Measurements from ENCODE around the gene BRD1. TPM values are rescaled to one million over a fixed set of nuclear protein-coding genes. Genes with fewer than 3 reads are reported as not detected.

Gene BRD1
- polyA plus RNA-seq, 1 experiment: 4.6 TPM

GRCh38 chr22:49733631-49734030 lies 94.0 kb downstream of the BRD1 start:
- no peak for DNase-seq (ENCODE audit: low read depth, low spot score)
- no peak for TF ChIP-seq CTCF (IDR thresholded peaks at IDR 0.05; ENCODE audit: low read depth, low read length)
- CTCF ChIA-PET: no interaction called here
- no peaks in the 10 kb centered on the region for H3K27me3 ChIP-seq (ENCODE audit: control insufficient read depth, insufficient read depth, low read length)
- POLR2A ChIA-PET: no interaction called here
- no peak overlapping the region for H3K27ac ChIP-seq (ENCODE audit: low read depth, low read length)
- peaks cover 16% of the 10 kb centered on the region for H3K9me3 ChIP-seq (ENCODE audit: control insufficient read depth, insufficient read depth, low read length)
- H3K4me3 ChIP-seq (ENCODE audit: low read depth, low read length): no peak overlapping the region

- H3K27me3 ChIP-seq (ENCODE audit: control insufficient read depth, insufficient read depth, low read length): peaks cover 4% of the 10 kb centered on the region
- CTCF ChIA-PET: no interaction called here
- H3K4me3 ChIP-seq (ENCODE audit: low read depth, low read length): no peak overlapping the region
- H3K27ac ChIP-seq (ENCODE audit: low read depth, low read length): no peak overlapping the region
- peaks cover 8% of the 10 kb centered on the region; the same call in 1 of the 2 replicates for H3K9me3 ChIP-seq (ENCODE audit: control insufficient read depth, insufficient read depth, low read length)
- DNase-seq (ENCODE audit: low read depth, low spot score): no peak
- no peak for TF ChIP-seq CTCF (IDR thresholded peaks at IDR 0.05; ENCODE audit: low read depth, low read length)
- POLR2A ChIA-PET: no interaction called here
Observed at GRCh38 chr22:49730656-49731055, 97.0 kb downstream of the BRD1 start.

- CTCF ChIA-PET: no interaction called here
Observed at GRCh38 chr22:49728570-49729271, 99.0 kb downstream of the BRD1 start.

GRCh38 chr22:49727881-49728569 lies 99.6 kb downstream of the BRD1 start:
- Histone ChIP-seq H3K27me3 (ENCODE audit: control insufficient read depth, insufficient read depth, low read length) (peaks cover 21% of the 10 kb centered on the region), H3K27ac (ENCODE audit: low read depth, low read length) (no peak overlapping the region), H3K4me3 (ENCODE audit: low read depth, low read length) (no peak overlapping the region), H3K9me3 (ENCODE audit: control insufficient read depth, insufficient read depth, low read length) (no peaks in the 10 kb centered on the region; the same call in 1 of the 2 replicates)
- DNase-seq (ENCODE audit: low read depth, low spot score): no peak
- CTCF ChIA-PET: no interaction called here
- POLR2A ChIA-PET: no interaction called here
- no peak for TF ChIP-seq CTCF (IDR thresholded peaks at IDR 0.05; ENCODE audit: low read depth, low read length)

More at GRCh38 chr22:49728570-49729271, 99.0 kb downstream of the BRD1 start:
- Histone ChIP-seq H3K27me3 (ENCODE audit: control insufficient read depth, insufficient read depth, low read length) (peaks cover 19% of the 10 kb centered on the region), H3K27ac (ENCODE audit: low read depth, low read length) (no peak overlapping the region), H3K4me3 (ENCODE audit: low read depth, low read length) (no peak overlapping the region), H3K9me3 (ENCODE audit: control insufficient read depth, insufficient read depth, low read length) (no peaks in the 10 kb centered on the region; the same call in 1 of the 2 replicates)
- DNase-seq (ENCODE audit: low read depth, low spot score): no peak
- POLR2A ChIA-PET: no interaction called here
- TF ChIP-seq CTCF (IDR thresholded peaks at IDR 0.05; ENCODE audit: low read depth, low read length): no peak

GRCh38 chr22:49727191-49727880 lies 100.3 kb downstream of the BRD1 start:
- no peak overlapping the region for H3K4me3 ChIP-seq (ENCODE audit: low read depth, low read length)
- H3K9me3 ChIP-seq (ENCODE audit: control insufficient read depth, insufficient read depth, low read length): no peaks in the 10 kb centered on the region; the same call in 1 of the 2 replicates
- no peak for TF ChIP-seq CTCF (IDR thresholded peaks at IDR 0.05; ENCODE audit: low read depth, low read length)
- no peak for DNase-seq (ENCODE audit: low read depth, low spot score)
- H3K27ac ChIP-seq (ENCODE audit: low read depth, low read length): no peak overlapping the region
- peaks cover 21% of the 10 kb centered on the region for H3K27me3 ChIP-seq (ENCODE audit: control insufficient read depth, insufficient read depth, low read length)
- ChIA-PET CTCF (no interaction called here), POLR2A (no interaction called here)
